GM23338 (cell line): ENCODE data around the gene SF3B3. TPM values are rescaled to one million over a fixed set of nuclear protein-coding genes. Genes with fewer than 3 reads are reported as not detected.

Source experiments
- ATAC-seq: fragments of 200-7000 bp; cut with Tn5 transposase; 3 replicates; pipeline ENCODE4 v1.9.1; 2020
- DNase-seq: peaks from one replicate; pipeline ENCODE4 v3.0.0-alpha.2; 2015; ENCODE audit warnings: low spot score
- H2AFZ ChIP-seq: fragments of 200-600 bp; sonication (generic); 2 replicates; pipeline ENCODE4 v1.8.0; 2016; ENCODE audit warnings: antibody characterized with exemption, mild to moderate bottlenecking, moderate library complexity
- H3F3A ChIP-seq: fragments of 200-600 bp; sonication (generic); replicated peaks from 2 replicates; pipeline ENCODE4 v1.8.0; 2017; ENCODE audit warnings: antibody characterized with exemption, mixed run types, low read depth
- H3K27ac ChIP-seq: fragments of 200-600 bp; sonication (generic); 2 replicates; pipeline ENCODE4 v1.6.1; 2016; ENCODE audit warnings: low read depth
- H3K27me3 ChIP-seq: fragments of 200-600 bp; sonication (generic); 2 replicates; pipeline ENCODE4 v1.8.0; 2016; ENCODE audit warnings: mild to moderate bottlenecking, mixed run types, moderate library complexity; ENCODE audit not compliant: insufficient read depth
- H3K36me3 ChIP-seq: fragments of 200-600 bp; sonication (generic); 2 replicates; pipeline ENCODE4 v1.8.0; 2016; ENCODE audit warnings: mild to moderate bottlenecking; ENCODE audit not compliant: insufficient read depth
- H3K4me1 ChIP-seq: fragments of 200-600 bp; sonication (generic); 2 replicates; pipeline ENCODE4 v1.8.0; 2016; ENCODE audit warnings: mild to moderate bottlenecking, moderate library complexity; ENCODE audit not compliant: insufficient read depth
- H3K4me2 ChIP-seq: fragments of 200-600 bp; sonication (generic); 2 replicates; pipeline ENCODE4 v1.7.1; 2017; ENCODE audit warnings: mixed run types
- H3K4me3 ChIP-seq: fragments of 200-600 bp; sonication (generic); 2 replicates; pipeline ENCODE4 v1.6.1; 2016; ENCODE audit warnings: mixed run types
- H3K79me2 ChIP-seq: fragments of 200-600 bp; sonication (generic); replicated peaks from 2 replicates; pipeline ENCODE4 v1.8.0; 2017; ENCODE audit warnings: mild to moderate bottlenecking; ENCODE audit not compliant: insufficient read depth
- H3K9me2 ChIP-seq: fragments of 200-600 bp; sonication (generic); 2 replicates; pipeline ENCODE4 v1.8.0; 2017; ENCODE audit not compliant: insufficient read depth
- H4K20me1 ChIP-seq: fragments of 200-600 bp; sonication (generic); replicated peaks from 2 replicates; pipeline ENCODE4 v1.8.0; 2017; ENCODE audit warnings: mild to moderate bottlenecking; ENCODE audit not compliant: insufficient read depth
- H3K27ac Mint-ChIP-seq: 2 replicates; pipeline ENCODE4 v1.8.0; 2020; ENCODE audit warnings: inconsistent platforms, mild to moderate bottlenecking, moderate library complexity, mixed read lengths
- H3K27me3 Mint-ChIP-seq: 3 replicates; pipeline ENCODE4 v1.8.0; 2022; ENCODE audit warnings: low read depth, mild to moderate bottlenecking, moderate library complexity, mixed read lengths, inconsistent platforms; ENCODE audit not compliant: insufficient read depth, poor library complexity
- H3K36me3 Mint-ChIP-seq: 3 replicates; pipeline ENCODE4 v1.8.0; 2021; ENCODE audit warnings: low read depth, mild to moderate bottlenecking, inconsistent platforms, moderate library complexity, mixed read lengths
- H3K4me1 Mint-ChIP-seq: 3 replicates; pipeline ENCODE4 v1.8.0; 2020; ENCODE audit warnings: mild to moderate bottlenecking, inconsistent platforms, mixed read lengths
- H3K4me3 Mint-ChIP-seq: 3 replicates; pipeline ENCODE4 v1.8.0; 2021; ENCODE audit warnings: moderate library complexity, mild to moderate bottlenecking, inconsistent platforms, mixed read lengths
- H3K9me3 Mint-ChIP-seq: 3 replicates; pipeline ENCODE4 v1.8.0; 2020; ENCODE audit warnings: moderate library complexity, mild to moderate bottlenecking, inconsistent platforms, mixed read lengths
- CREB1 ChIP-seq: fragments of 250-450 bp; sonication (Bioruptor Pico); IDR thresholded peaks from 2 replicates; pipeline ENCODE4 v1.5.0; 2020; ENCODE audit warnings: low read depth, mild to moderate bottlenecking, moderate library complexity
- CTCF ChIP-seq, 2 experiments: fragments of 200-600 bp in 1 of 2; sonication (generic) in 1 of 2; conservative IDR thresholded peaks; 2 replicates each; pipeline versions ENCODE4 v1.5.1 to v1.6.1; 2016 to 2017; ENCODE audit warnings: antibody characterized with exemption in 2 of 2, low read depth in 2 of 2, mild to moderate bottlenecking in 2 of 2, moderate library complexity in 1 of 2
- ETS1 ChIP-seq: IDR thresholded peaks from 2 replicates; pipeline ENCODE4 v1.6.1; 2016; ENCODE audit warnings: antibody characterized with exemption
- EZH2 ChIP-seq: fragments of 200-600 bp; sonication (generic); IDR thresholded peaks from one replicate; pipeline ENCODE4 v1.8.0; 2017; ENCODE audit warnings: antibody characterized with exemption, mild to moderate bottlenecking, low read depth; ENCODE audit not compliant: unreplicated experiment
- EZH2phosphoT487 ChIP-seq: fragments of 200-600 bp; sonication (generic); IDR thresholded peaks from one replicate; pipeline ENCODE4 v1.8.1; 2018; ENCODE audit warnings: antibody characterized with exemption; ENCODE audit not compliant: unreplicated experiment
- JUNB ChIP-seq: IDR thresholded peaks from one replicate; pipeline ENCODE4 v1.6.1; 2016; ENCODE audit warnings: antibody characterized with exemption; ENCODE audit not compliant: unreplicated experiment
- NANOG ChIP-seq: IDR thresholded peaks from 2 replicates; pipeline ENCODE4 v1.6.1; 2016; ENCODE audit warnings: antibody characterized with exemption, borderline replicate concordance
- POLR2AphosphoS5 ChIP-seq: IDR thresholded peaks from 2 replicates; pipeline ENCODE4 v1.6.1; 2016; ENCODE audit warnings: antibody characterized with exemption, low read depth
- REST ChIP-seq: IDR thresholded peaks from one replicate; pipeline ENCODE4 v1.6.1; 2018; ENCODE audit warnings: antibody characterized with exemption; ENCODE audit not compliant: unreplicated experiment
- STAT1 ChIP-seq: IDR thresholded peaks from one replicate; pipeline ENCODE4 v1.6.1; 2016; ENCODE audit warnings: antibody characterized with exemption; ENCODE audit not compliant: unreplicated experiment
- ZNF114 ChIP-seq: fragments of 250-450 bp; sonication (Bioruptor Pico); IDR thresholded peaks from 2 replicates; pipeline ENCODE4 v1.5.0; 2020; ENCODE audit warnings: mild to moderate bottlenecking, moderate library complexity
- ZNF331 ChIP-seq: fragments of 250-450 bp; sonication (Bioruptor Pico); IDR thresholded peaks from 2 replicates; pipeline ENCODE4 v1.5.0; 2020; ENCODE audit warnings: low read depth, mild to moderate bottlenecking, moderate library complexity
- ZNF462 ChIP-seq: fragments of 250-450 bp; sonication (Bioruptor Pico); IDR thresholded peaks from 2 replicates; pipeline ENCODE4 v1.5.0; 2020; ENCODE audit warnings: mild to moderate bottlenecking, moderate library complexity
- polyA plus RNA-seq: library from polyadenylated mRNA; unstranded; fragments of >200 nt; fragmentation: Nextera tagmentation; extraction: Ambion mirVana; gene quantifications from 2 replicates; pipeline ENCODE4 v1.2.1, GENCODE V29; 2016
- total RNA-seq: library from RNA; depleted of rRNA; stranded (reverse); fragments of >200 nt; shearing (Covaris generic); gene quantifications from 2 replicates; pipeline ENCODE4 v1.2.3, GENCODE V29; 2014

SF3B3 gene
- total and polyA plus RNA-seq, 2 experiments from 2014 or later: 202 to 289 TPM

- H4K20me1 ChIP-seq: no peaks in the 10 kb centered on the region
- no peaks in the 10 kb centered on the region for H3K9me3 Mint-ChIP-seq
- no peaks in the 10 kb centered on the region for H3K36me3 ChIP-seq
- no peaks in the 10 kb centered on the region for H3K27me3 ChIP-seq
- no peak overlapping the region for H3K4me3 ChIP-seq
- H2AFZ ChIP-seq: no peak overlapping the region
- 0 out of 2 replicates have a peak overlapping the region, but pooled peaks have one; percentile 65 for H3K27ac Mint-ChIP-seq
- H3K27ac ChIP-seq: no peak overlapping the region
- H3K4me1 ChIP-seq: no peaks in the 10 kb centered on the region
- H3K9me2 ChIP-seq: no peaks in the 10 kb centered on the region
- peaks cover 9% of the 10 kb centered on the region; the same call in 2 of the 3 replicates for H3K4me1 Mint-ChIP-seq
- ATAC-seq (no peak), DNase-seq (no peak)
- H3K27me3 Mint-ChIP-seq: peaks cover 14% of the 10 kb centered on the region
- H3K4me3 Mint-ChIP-seq: no peak overlapping the region
- H3K4me2 ChIP-seq: no peak overlapping the region
- peaks cover 9% of the 10 kb centered on the region; the same call in 2 of the 3 replicates for H3K36me3 Mint-ChIP-seq
- no peak for TF ChIP-seq POLR2AphosphoS5
- no peak for TF ChIP-seq ZNF114 (CRISPR knock-in tag)
- TF ChIP-seq CTCF (conservative IDR thresholded peaks at IDR 0.05; ENCODE audit: low read depth in 2 of 2): no peak
- TF ChIP-seq CREB1 (CRISPR knock-in tag): no peak
- no peak for TF ChIP-seq EZH2
- no peak for TF ChIP-seq REST
- no peak for TF ChIP-seq JUNB
- TF ChIP-seq STAT1: no peak
- TF ChIP-seq ZNF331: no peak
- no peak for TF ChIP-seq EZH2phosphoT487
- no peak for TF ChIP-seq NANOG
- no peak for TF ChIP-seq ZNF462 (CRISPR knock-in tag)
- TF ChIP-seq ETS1: no peak
- no peaks in the 10 kb centered on the region for H3K79me2 ChIP-seq
- H3F3A ChIP-seq: no peaks in the 10 kb centered on the region
These were observed 45.4 kb upstream of the SF3B3 start for GRCh38 chr16:70478169-70478568.
